K562 (cell line): ENCODE data around the gene FASTK. TPM values are rescaled to one million over a fixed set of nuclear protein-coding genes. Genes with fewer than 3 reads are reported as not detected.

Source experiments
- BRD9 ChIP-seq: fragments of 450-650 bp; IDR thresholded peaks from 2 replicates; pipeline ENCODE4 v1.6.1; 2018; ENCODE audit warnings: low read depth; ENCODE audit not compliant: partially characterized antibody
- EGR1 ChIP-seq: fragments of 450-650 bp; conservative IDR thresholded peaks from 2 replicates; pipeline ENCODE4 v1.6.1; 2017; ENCODE audit warnings: mild to moderate bottlenecking
- EHMT2 ChIP-seq: fragments of 450-650 bp; IDR thresholded peaks from 2 replicates; pipeline ENCODE4 v1.6.1; 2018; ENCODE audit warnings: antibody characterized with exemption
- FOXA1 ChIP-seq: fragments of 450-650 bp; IDR thresholded peaks from 2 replicates; pipeline ENCODE4 v1.6.1; 2016; ENCODE audit warnings: mild to moderate bottlenecking, borderline replicate concordance
- FOXJ2 ChIP-seq: fragments of 200-800 bp; sonication (Bioruptor generic); IDR thresholded peaks from 2 replicates; pipeline ENCODE4 v1.6.1; 2016; ENCODE audit warnings: missing genetic modification characterization, missing compliant biosample characterization
- HBP1 ChIP-seq: fragments of 450-650 bp; formaldehyde crosslinking; IDR thresholded peaks from 2 replicates; pipeline ENCODE4 v1.4.0; 2022; ENCODE audit warnings: missing genetic modification characterization
- HMBOX1 ChIP-seq: sonication (generic); IDR thresholded peaks from 2 replicates; pipeline ENCODE4 v1.6.1; 2016
- HNRNPUL1 ChIP-seq: fragments of 200-400 bp; formaldehyde crosslinking; IDR thresholded peaks from 2 replicates; pipeline ENCODE4 v1.6.1; 2017; ENCODE audit warnings: low read length
- HOMEZ ChIP-seq: fragments of 250-450 bp; sonication (Bioruptor Pico); IDR thresholded peaks from 2 replicates; pipeline ENCODE4 v1.4.0; 2020; ENCODE audit warnings: mild to moderate bottlenecking, moderate library complexity
- JUND ChIP-seq, 2 experiments: IDR thresholded peaks; 2 replicates in 1 of 2; 3 replicates in 1 of 2; pipeline ENCODE4 v1.6.1; 2011; ENCODE audit warnings: borderline replicate concordance in 2 of 2, low read depth in 2 of 2, low read length in 2 of 2, improper control_type of control experiment in 1 of 2, missing biosample characterization in 1 of 2, missing genetic modification characterization in 1 of 2, missing genetic modification reagents in 1 of 2
- KDM1A ChIP-seq, 2 experiments: fragments of 450-650 bp; IDR thresholded peaks; 2 replicates each; pipeline ENCODE4 v1.6.1; 2016; ENCODE audit warnings: mild to moderate bottlenecking in 2 of 2
- MED1 ChIP-seq: sonication (generic); formaldehyde crosslinking; IDR thresholded peaks from 2 replicates; pipeline ENCODE4 v1.8.1; 2023; ENCODE audit warnings: missing genetic modification reagents, borderline replicate concordance
- MIER1 ChIP-seq: fragments of 450-650 bp; IDR thresholded peaks from 2 replicates; pipeline ENCODE4 v1.6.1; 2016; ENCODE audit warnings: antibody characterized with exemption, mild to moderate bottlenecking, low read depth
- OTX1 ChIP-seq: fragments of 450-650 bp; formaldehyde crosslinking; IDR thresholded peaks from 2 replicates; pipeline ENCODE4 v1.4.0; 2022; ENCODE audit warnings: mild to moderate bottlenecking
- POU5F1 ChIP-seq: fragments of 150-350 bp; IDR thresholded peaks from 2 replicates; pipeline ENCODE4 v1.6.1; 2014; ENCODE audit warnings: borderline replicate concordance, low read length, low read depth, mild to moderate bottlenecking; ENCODE audit not compliant: partially characterized antibody
- SMARCE1 ChIP-seq: fragments of 450-650 bp; IDR thresholded peaks from 2 replicates; pipeline ENCODE4 v1.7.1; 2016; ENCODE audit warnings: mild to moderate bottlenecking
- TFAM ChIP-seq: fragments of 250-450 bp; sonication (Bioruptor Pico); conservative IDR thresholded peaks from 2 replicates; pipeline ENCODE4 v1.5.0; 2021; ENCODE audit warnings: mild to moderate bottlenecking, moderate library complexity
- ZFP1 ChIP-seq: fragments of 450-650 bp; formaldehyde crosslinking; IDR thresholded peaks from 2 replicates; pipeline ENCODE4 v1.4.0; 2020; ENCODE audit warnings: mild to moderate bottlenecking, mixed read lengths
- ZNF12 ChIP-seq: sonication (generic); formaldehyde crosslinking; IDR thresholded peaks from 2 replicates; pipeline ENCODE4 v1.4.0; 2020; ENCODE audit warnings: mild to moderate bottlenecking, missing genetic modification reagents
- ZNF143 ChIP-seq: sonication (generic); formaldehyde crosslinking; IDR thresholded peaks from 2 replicates; pipeline ENCODE4 v1.9.0; 2022; ENCODE audit warnings: mild to moderate bottlenecking, missing genetic modification reagents
- ZNF3 ChIP-seq: fragments of 250-450 bp; sonication (Bioruptor Pico); IDR thresholded peaks from 2 replicates; pipeline ENCODE4 v1.5.0; 2021; ENCODE audit warnings: mild to moderate bottlenecking, moderate library complexity
- ZNF589 ChIP-seq: fragments of 200-800 bp; sonication (Bioruptor generic); IDR thresholded peaks from 2 replicates; pipeline ENCODE4 v1.6.1; 2016; ENCODE audit warnings: low read depth, missing genetic modification characterization, missing compliant biosample characterization
- ZNF764 ChIP-seq: fragments of 250-450 bp; sonication (Bioruptor Pico); IDR thresholded peaks from 2 replicates; pipeline ENCODE4 v1.4.0; 2020; ENCODE audit warnings: low read depth, mild to moderate bottlenecking, moderate library complexity
- polyA plus RNA-seq, 8 experiments: library from polyadenylated mRNA; depleted of rRNA in 4 of 8; stranded (reverse) in 5 of 8; unstranded in 3 of 8; fragments of >200 nt; fragmentation: Nextera tagmentation in 2 of 8; fragmentation: Illumina TruSeq in 1 of 8; extraction: Ambion mirVana in 2 of 8; extraction: Trizol in 1 of 8; gene quantifications; 2 replicates each; pipeline versions ENCODE4 v1.2.1 to v1.2.3, GENCODE V29; 2011 to 2014; ENCODE audit warnings: inconsistent platforms in 1 of 8, missing spikeins in 1 of 8
- total RNA-seq, 7 experiments: library from RNA; depleted of rRNA in 6 of 7; stranded (reverse); fragments of >200 nt in 6 of 7; fragmentation: Illumina TruSeq in 2 of 7; extraction: Trizol in 2 of 7; gene quantifications; 2 replicates each; pipeline versions ENCODE4 v1.2.1 to v1.2.3, GENCODE V29; 2011 to 2021; ENCODE audit warnings: low replicate concordance in 1 of 7

The FASTK gene
- total and polyA plus RNA-seq, 9 of the 15 experiments (the other 6 are each of a cell fraction or from before 2014, with no cell fraction given): 0.51 to 150 (median 48.2) TPM

- TF ChIP-seq JUND (IDR thresholded peaks at IDR 0.05; ENCODE audit: borderline replicate concordance, low read depth, low read length) (0 out of 2 replicates have a peak, but pooled peaks have one; percentile 2), JUND (tag; IDR thresholded peaks at IDR 0.05; ENCODE audit: borderline replicate concordance, low read depth, low read length) (no peak), HBP1 (CRISPR knock-in tag) (0 out of 2 replicates have a peak, but pooled peaks have one; percentile 30), FOXA1 (no peak), ZNF12 (no peak), SMARCE1 (no peak), ZNF589 (CRISPR knock-in tag) (no peak), MIER1 (0 out of 2 replicates have a peak, but pooled peaks have one; percentile 58), ZNF143 (peak; percentile 44; the same call in 1 of the 2 replicates), ZNF3 (CRISPR knock-in tag) (no peak), TFAM (CRISPR knock-in tag) (no peak), POU5F1 (no peak), OTX1 (CRISPR knock-in tag) (0 out of 2 replicates have a peak, but pooled peaks have one; percentile 27), FOXJ2 (tag) (no peak), BRD9 (no peak), HNRNPUL1 (no peak), HOMEZ (CRISPR knock-in tag) (no peak), EGR1 (0 out of 2 replicates have a peak, but pooled peaks have one; percentile 28), ZFP1 (CRISPR knock-in tag) (no peak), ZNF764 (CRISPR knock-in tag) (no peak), MED1 (CRISPR knock-in tag) (0 out of 2 replicates have a peak, but pooled peaks have one; percentile 43), KDM1A (IDR thresholded peaks at IDR 0.05) (no peak), HMBOX1 (no peak), EHMT2 (no peak)
Measured at GRCh38 chr7:151056666-151057505, 23.7 kb downstream of the FASTK start (continued).
